Urothelium cell line (cell line): ENCODE measurements around the gene GDNF.
A peak's percentile ranks its signal among the peaks of the same experiment; 100 is the strongest.
"Not testable (repeated sequence)": the region's sequence is repeated elsewhere in the genome, so short reads cannot be mapped to it uniquely, and the experiment has no call there.

Experiments used
- DNase-seq: peaks from one replicate; pipeline ENCODE4 v3.0.0; 2011; ENCODE audit warnings: low spot score, mixed read lengths
- FAIRE-seq: peaks from 2 replicates; lab custom pipeline; 2011; peaks lifted over from hg19 to GRCh38; lab: Jason Lieb, UNC

The GDNF gene

DNA sequence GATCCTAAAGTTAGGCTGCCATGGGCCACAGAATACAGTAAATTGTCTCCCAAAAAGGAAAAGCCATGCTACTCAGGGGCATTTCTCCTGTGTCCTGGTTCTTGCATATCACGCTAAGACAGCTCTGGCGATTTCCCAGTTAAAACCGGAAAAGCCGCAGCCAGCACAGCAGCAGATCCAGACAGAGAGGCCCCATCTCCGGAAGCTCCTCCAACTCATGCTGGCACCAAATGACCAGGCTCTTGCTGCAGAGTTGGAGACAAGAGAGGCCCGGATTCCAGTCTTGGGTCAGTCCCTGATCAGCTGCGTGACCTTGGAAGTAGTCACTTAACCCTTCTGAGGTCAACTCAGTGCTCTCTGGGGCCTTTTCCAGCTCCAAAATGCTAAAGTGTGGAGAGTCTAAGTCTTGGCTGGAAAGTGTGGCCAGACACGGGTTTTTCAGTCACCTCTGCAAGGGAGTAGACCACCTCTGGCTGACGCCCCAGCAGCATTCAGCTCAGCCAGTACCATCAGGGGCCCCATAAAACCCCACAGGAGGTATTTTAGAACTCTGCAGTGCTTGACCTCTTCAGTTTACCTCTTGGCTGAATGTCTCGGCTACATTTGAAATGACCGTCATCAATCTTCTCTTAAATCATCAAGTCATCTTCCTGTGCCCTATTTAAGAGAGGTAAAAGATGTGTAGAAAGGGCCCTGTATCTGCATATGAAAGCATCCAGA lies 16.2 kb downstream of the GDNF start:
- FAIRE-seq: no peak
- DNase-seq: no peak

DNA sequence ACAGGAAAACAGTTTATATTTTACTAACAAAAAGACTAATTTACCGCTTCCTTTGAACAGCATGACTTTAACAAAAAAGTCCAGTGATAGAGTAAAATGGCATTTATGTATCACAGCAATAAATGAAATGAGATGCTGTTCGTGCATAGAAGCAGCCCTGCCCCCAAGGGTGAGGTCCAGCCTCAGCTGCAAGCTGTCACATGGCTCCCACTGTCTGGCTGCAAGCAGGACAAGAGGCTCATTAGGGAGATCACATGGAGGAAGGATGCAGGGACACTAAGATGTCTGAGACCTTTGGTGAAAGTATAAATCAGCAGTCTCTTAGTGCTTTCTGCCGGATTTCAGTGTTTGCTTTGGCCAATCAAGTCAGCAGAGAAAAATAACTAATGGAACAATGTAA lies 23.0 kb downstream of the GDNF start:
- FAIRE-seq (no peak), DNase-seq (no peak)

DNA sequence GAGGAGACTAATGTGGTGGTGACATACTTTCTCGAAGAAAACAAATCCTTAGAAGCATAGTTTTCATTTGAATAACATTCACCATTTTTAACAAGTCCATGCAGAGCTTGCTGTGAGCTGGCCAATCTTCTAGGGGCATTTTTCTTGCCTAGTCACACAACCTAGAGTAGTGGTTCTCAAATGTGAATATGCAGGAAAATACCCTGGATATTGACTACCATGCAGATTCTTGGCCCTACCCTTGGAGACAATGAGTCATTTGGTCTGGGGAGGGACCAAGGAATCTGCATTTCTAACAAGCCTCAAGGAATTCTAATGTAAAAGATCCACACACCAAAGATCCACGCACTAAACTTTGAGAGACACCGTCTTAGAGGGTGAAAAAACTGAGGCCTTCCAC lies 23.5 kb downstream of the GDNF start:
- DNase-seq (no peak), FAIRE-seq (no peak)

DNA sequence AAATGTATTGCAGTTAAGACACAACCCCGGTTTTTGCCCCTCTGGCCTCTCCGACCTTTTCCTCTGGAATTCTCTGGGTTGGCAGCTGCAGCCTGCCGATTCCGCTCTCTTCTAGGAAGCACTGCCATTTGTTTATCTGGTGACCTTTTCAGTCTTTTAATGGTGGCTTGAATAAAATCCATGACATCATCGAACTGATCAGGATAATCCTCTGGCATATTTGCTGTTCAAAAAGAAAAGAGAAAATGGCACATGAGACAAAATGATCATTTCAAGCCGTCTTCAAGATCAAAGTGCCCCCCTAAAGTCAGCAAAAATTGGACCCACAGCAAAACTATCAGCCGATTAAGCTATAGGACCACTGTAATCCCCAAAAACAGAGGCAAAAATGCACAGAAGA lies 23.9 kb downstream of the GDNF start:
- DNase-seq (no peak), FAIRE-seq (no peak)

DNA sequence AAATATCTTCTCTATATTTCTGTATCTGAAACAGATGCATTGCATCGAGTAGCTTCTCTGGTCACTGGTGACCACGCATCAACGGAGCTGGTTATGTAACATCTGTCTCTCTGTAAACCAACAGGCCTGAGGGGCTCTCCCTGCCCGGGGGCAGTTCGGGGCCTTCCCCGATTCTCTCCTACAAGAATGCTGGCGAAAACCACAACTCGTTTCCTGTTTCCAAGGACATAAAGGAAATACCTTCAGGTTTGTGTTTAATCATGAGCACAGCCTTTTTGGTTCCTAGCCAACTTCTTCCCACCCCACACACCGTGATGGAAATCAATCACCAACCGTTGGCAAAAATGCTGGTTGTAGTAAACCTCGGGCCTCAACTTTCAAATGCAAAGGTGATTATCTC lies 25.1 kb downstream of the GDNF start:
- DNase-seq (peak; percentile 88), FAIRE-seq (peak; percentile 44)

DNA sequence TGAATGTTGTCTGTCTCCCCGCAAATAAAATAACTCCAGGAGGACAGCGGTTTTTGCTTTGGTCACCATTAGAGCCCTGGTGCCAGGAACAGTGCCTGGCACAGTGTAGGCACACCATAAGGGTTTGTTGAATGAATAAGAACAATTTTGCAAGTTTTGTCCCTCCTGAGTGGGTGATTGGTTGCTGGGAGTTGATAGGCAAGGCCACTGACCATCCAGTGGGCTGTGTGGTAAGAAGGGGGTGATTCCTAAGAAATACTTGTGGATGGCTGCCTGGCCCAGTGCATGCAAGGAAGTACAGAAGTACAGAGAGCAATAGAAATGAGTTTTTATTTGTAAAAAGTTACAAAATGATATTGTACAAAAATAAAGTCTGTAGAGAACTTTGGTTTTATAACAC lies 27.5 kb downstream of the GDNF start:
- FAIRE-seq: no peak

DNA sequence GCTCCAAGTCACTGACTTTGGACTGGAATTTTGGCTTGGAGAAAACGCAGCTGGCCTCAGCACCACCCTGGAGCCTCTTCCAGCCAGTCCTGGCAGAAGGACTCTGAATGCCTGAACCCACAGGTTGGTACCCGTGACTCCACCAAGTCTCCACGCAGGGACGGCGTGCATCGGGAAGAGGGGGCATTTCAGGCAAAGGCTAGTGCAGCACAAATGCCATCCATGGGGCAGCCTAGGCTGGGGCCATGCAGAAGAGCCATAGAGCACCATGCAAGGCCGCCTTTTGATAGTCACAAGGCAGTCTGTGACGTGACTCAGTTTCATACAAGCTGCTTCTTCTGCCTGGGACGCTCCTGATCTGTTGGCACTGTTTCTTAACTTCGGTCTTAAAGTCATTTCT lies 28.0 kb downstream of the GDNF start:
- FAIRE-seq (no peak), DNase-seq (no peak)

More for the DNA sequence above, 27.5 kb downstream of the GDNF start:
- no peak for DNase-seq

DNA sequence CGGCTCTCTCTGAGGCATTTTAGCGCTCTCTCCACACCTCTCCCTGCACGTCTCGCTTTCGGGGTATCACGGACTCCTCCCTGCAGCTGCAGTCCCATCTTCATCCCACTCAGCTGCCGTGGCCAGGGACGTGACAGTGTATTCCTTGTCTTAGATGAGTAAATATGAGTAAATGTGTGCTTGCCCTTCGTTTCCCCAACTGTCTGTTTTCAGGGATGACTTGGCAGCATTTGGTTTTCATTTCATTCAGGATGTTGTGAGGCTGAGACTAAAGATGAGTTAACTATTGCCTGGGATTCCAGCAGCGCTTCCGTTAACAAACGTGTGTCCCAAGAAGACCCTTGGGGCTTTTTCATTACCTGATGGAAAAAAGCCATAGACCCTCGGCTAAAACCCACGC lies 29.5 kb downstream of the GDNF start:
- no peak for FAIRE-seq
- DNase-seq: no peak

DNA sequence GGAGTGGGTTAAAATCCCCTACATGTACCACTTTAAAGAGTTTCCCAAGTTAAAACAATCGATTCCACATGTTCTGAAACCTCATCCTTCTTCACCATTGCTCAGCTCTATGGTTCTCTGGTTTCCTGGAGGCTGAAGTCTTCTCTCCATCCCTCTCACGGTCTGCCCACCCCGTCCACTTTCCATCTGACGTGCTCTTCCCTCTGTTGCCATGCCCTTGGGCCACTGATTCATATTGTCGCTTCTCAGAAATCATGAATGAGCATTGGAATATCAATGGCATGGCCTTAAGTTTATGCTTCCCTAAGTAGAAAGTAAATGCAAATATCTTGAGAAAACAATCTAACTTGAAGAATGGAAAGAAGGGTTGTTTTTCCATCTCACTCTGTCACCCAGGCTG lies 30.9 kb downstream of the GDNF start:
- FAIRE-seq (no peak), DNase-seq (no peak)

DNA sequence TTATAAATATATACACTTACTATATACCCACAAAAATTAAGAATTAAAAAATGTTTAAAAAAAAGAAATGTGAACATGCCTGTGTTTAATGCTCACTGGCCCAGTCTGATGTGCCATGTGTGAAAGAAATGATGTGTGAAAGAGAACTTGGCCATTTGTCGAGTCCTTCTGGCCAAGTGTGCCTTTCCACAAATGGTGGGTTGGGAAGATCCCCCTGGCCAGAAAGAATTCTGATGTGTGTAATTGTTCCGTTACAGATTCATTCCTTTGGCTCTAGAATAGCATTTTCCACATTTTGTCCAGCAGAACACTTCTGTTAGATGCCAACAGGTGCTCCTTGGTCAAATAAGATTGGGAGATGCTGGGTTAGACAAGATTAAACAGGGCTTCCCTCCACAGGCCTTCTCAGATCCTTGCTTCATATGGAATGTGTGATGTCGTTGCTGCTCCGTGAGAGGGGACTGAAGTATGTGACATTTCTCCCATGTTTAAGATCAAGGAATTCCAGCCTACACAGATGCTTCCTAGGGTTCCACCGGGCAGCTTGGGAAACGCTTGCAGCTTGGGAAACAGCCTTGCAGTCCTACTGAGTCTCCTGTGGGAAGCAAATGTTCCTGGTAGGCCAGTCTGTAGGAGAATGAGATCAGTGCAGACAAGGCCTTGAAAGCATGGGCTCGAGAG lies 32.1 kb downstream of the GDNF start:
- no peak for DNase-seq
- no peak for FAIRE-seq

DNA sequence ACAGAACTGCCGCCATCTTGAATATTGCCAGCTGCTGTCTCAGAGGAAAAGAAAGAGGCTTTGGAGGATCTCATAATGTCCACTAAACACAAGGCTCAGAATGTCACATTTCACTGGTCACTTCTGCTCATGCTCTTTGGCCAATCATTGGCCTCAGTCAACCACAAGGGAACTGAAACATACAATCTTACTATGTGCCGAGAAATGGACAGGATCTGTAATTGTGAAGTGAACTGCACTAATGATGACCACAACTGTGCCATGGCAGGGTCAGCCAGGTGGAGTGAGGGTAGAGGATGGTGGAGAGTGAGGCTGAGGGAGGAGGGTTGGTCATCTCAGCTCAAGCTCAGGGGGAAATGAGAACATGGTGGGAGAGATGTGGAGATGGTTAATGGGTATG lies 32.8 kb downstream of the GDNF start:
- FAIRE-seq: no peak
- no peak for DNase-seq

DNA sequence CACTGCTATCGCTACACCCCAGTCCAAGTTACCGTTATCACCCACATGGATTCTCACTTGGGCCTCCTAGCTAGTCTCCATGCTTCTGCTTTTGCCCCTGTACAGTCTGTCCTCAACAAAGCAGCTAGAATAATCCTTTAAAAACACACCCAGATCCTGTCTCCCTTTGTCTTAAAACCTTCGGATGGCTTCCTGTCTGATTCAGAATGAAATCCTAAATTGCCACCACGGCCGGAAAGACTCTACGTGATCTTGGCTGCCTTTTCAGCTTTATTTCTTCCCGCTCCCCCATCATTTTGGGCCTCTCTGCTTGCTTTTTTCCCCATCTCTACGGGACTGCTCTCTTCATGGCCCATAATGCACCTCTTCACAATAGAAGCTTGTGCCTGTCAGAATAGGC lies 33.4 kb downstream of the GDNF start:
- FAIRE-seq: no peak

DNA sequence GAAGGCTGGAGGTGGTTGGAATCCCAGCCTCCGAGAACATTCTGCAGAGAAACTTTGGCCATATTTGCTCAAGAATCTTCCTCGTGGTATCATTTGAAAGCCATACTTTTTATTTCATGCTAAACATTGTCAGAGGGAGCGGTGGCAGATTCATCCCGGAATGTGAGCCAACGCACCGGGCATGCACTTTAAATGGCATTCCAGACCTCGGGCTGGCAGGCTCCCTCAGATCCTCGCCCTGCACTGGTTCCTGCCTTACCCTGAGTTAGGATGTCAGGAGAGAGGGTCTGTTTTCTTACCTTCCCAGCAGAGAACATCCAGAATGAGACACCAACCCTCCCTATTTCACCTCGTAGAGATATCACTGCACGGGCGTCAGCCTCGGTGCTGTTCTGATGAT lies 33.8 kb downstream of the GDNF start:
- FAIRE-seq: no peak

More for the DNA sequence above, 33.4 kb downstream of the GDNF start:
- no peak for DNase-seq

DNA sequence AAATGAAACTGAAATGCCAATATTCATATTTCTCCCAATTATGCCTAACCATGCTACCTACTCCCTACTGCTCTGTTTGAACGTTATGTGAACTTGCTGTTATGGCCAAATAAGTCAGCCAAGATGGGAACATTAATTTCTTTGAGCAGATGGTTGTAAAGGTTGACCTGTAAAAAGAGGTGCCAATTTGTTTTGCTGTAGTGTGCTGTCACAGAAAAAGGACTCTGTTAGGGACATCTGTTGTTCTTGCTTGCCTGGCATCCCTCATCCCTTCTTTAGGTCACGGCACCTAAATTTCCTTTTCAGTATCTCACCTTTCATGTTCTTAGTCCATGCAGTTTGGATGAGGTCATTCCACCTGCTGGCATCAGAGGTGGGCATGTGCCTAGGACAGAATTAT lies 35.4 kb downstream of the GDNF start:
- DNase-seq (no peak), FAIRE-seq (no peak)

More for the DNA sequence above, 33.8 kb downstream of the GDNF start:
- DNase-seq: no peak

DNA sequence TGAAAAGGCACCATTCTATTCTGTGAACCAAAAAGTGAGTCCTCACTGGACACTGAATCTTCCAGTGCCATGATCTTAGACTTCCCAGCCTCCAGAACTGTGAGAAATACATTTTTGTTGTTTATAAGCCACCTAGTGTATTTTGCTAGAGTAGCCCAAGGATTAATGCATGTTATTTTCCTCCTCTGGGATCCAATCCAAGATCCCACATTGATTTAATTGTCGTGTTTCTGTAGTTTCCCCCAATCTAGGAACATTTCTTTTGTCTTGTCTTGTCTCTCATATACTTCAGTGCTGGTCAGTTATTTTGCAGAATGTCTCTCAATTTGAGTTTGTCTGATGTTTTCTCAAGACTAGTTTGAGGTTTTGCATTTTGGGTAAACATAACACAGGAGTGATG lies 36.4 kb downstream of the GDNF start:
- DNase-seq (no peak), FAIRE-seq (no peak)

DNA sequence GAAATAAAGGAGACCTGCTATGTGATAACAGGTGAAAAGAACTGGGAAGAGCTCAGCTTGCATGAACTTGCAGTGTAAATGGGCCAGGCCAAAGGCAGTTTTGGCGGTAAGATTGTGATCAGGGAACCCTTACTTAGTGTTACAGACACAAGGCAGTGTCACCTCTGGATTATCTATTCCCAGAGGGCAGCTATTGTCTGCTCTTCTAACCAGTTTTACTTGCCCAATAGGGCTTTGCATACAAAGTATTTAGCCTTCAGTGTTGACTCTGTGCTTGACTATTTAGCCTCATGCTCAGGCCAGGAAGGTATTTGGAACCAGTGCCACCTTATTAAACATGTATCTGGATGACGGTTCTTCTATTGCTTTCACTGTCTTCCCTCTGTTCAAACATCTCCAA lies 38.3 kb downstream of the GDNF start:
- DNase-seq: no peak
- no peak for FAIRE-seq

DNA sequence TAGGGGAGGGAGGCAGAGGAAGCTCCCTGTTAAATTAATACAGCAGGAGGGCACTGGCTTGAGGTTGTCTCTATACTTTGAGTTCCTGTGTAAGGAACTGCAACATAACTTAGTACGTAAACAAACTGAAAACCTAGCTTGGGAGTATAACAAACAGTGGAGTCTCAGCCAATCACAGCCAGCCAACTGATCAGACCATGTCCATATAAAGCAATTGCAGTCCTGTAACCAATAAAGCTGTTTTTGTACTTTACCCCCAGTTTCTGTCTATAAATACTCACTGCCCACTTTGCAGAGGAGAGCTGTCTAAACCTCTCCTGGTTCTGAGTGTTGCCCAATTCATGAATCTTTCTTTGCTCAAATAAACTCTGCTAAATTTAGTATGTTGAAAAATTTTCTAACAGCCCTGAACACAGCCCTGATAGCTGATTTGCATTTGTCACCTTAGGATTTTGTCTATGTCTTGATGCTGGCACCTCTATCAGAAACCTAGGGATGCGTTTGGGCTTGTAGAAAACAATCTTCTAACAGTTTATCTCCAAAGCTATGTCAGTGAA lies 39.9 kb downstream of the GDNF start:
- no peak for DNase-seq
- no peak for FAIRE-seq

DNA sequence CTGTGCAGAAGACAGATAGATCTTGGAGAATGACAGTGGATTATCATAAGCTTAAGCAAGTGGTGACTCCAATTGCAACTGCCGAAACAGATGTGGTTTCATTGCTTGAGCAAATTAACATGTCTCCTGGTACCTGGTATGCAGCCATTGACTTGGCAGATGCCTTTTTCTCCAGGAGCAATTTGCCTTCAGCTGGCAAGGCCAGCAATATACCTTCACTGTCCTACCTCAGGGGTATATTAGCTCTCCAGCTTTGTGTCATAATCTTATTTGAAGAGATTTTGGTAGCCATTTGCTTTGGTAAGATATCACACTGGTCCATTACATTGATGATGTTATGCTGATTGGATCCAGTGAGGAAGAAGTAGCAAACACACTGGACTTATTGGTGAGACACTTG lies 43.4 kb downstream of the GDNF start:
- not testable (repeated sequence) for FAIRE-seq, DNase-seq

DNA sequence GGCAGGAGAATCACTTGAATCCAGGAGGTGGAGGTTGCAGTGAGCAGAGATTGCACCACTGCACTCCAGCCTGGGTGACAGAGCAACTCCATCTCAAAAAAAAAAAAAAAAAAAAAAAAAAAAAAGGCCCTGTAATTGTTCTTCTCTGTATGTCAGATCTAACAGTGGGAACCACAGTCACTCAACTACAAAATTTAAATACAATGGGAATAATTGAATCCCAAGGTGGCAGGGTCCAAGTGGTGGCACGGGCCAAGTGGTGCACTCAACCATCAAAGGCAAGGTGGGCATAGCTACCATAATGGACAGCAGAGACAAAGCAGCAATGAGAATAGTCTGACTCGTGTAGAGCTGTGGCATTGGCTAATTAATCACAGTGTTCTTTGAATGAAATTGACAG lies 44.5 kb downstream of the GDNF start:
- not testable (repeated sequence) for FAIRE-seq, DNase-seq

DNA sequence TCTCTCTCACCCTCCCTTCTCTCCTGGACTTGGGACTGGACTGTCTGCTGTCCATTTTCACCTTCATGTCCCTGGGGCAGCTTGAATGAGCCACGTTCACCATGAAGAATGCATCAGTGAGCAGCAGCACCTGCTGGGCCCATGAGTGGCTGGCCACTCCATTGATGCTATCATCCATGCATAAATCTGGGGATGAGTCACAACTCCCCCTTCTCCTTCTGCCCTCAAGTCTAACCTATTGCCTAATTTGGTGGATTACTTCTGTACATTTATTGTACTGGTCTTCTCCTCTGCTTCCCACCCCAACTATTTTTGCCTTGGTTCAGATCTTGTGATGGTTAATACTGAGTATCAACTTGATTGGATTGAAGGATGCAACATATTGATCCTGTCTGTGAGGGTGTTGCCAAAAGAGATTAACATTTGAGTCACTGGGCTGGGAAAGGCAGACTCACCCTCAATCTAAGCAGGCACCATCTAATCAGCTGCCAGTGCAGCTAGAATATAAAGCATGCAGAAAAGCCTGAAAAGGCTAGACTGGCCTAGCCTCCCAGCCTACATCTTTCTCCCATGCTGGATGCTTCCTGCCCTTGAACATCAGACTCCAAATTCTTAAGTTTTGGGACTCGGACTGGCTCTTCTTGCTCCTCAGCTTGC lies 46.7 kb downstream of the GDNF start:
- FAIRE-seq: peak; percentile 92
- DNase-seq: peak; percentile 58

DNA sequence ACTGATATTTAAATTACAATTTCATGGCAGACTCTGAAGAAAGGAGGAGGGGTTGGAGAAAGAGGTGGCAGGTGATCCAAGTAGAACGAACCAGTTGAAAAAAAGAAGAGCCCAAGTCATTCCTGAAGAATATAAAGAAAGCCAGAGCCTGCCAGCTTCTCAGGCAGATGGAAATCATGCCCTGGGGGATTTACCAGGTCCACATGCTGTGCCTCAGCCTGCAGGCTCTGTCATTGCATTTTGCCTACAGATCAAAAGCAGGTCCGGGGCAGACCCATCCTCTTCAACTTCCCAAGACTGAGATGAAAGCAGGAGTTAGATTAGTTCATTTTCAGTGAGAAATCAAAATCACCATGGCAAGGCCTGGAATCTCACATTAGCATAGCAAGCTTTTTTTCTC lies 48.5 kb downstream of the GDNF start:
- no peak for FAIRE-seq
- no peak for DNase-seq

DNA sequence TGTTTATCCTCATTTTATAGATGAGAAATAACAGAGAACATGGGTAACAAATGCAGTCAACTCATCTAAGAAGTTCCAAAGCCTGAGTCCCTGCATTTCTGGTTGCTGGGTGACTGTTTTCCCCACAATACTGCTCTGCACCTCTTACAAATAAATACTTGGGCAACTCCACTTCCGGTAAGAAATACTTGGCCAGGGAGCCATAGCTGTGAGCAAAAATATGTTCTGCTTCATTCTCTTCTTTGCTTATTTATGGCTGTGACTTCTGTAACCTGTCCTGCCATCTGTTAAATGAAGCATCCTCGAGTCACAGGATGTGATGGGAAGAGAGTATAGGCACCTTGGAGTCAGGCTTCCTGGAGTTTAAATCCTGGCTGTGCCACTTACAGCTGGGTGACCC lies 49.9 kb downstream of the GDNF start:
- DNase-seq: no peak
- peak; percentile 46 for FAIRE-seq
